Activated gamma-delta T cell (primary cell): Measurements from ENCODE around the gene CAPSL.
"Not testable (repeated sequence)": the region's sequence is repeated elsewhere in the genome, so short reads cannot be mapped to it uniquely, and the experiment has no call there.

Source experiments
- DNase-seq: peaks from one replicate; lab custom pipeline; 2025; lab: John Stamatoyannopoulos, UW

Gene CAPSL

GRCh38 chr5:35876922-35877321 is 61.5 kb downstream of the CAPSL start:
- DNase-seq: no peak

- no peak for DNase-seq
Measured at GRCh38 chr5:35876454-35876853, 62.0 kb downstream of the CAPSL start.

- DNase-seq: no peak
Measured at GRCh38 chr5:35870605-35871004, 67.8 kb downstream of the CAPSL start.

GRCh38 chr5:35869685-35870277 is 68.6 kb downstream of the CAPSL start:
- no peak for DNase-seq

GRCh38 chr5:35867998-35868397 is 70.4 kb downstream of the CAPSL start:
- DNase-seq: no peak

GRCh38 chr5:35863159-35863558 is 75.3 kb downstream of the CAPSL start:
- no peak for DNase-seq

- DNase-seq: no peak
Measured at GRCh38 chr5:35862126-35862525, 76.3 kb downstream of the CAPSL start.

- no peak for DNase-seq
Measured at GRCh38 chr5:35861718-35862117, 76.7 kb downstream of the CAPSL start.

GRCh38 chr5:35860686-35861085 is 77.7 kb downstream of the CAPSL start:
- no peak for DNase-seq

GRCh38 chr5:35859101-35859661 is 79.2 kb downstream of the CAPSL start:
- no peak for DNase-seq

- DNase-seq: no peak
Measured at GRCh38 chr5:35857606-35858205, 80.7 kb downstream of the CAPSL start.

- no peak for DNase-seq
Measured at GRCh38 chr5:35856765-35857351, 81.6 kb downstream of the CAPSL start, which contains the start of gene IL7R. Gene IL7R (plus strand): TSS chr5:35856891. CDS start chr5:35856978, 87 bp downstream.

- not testable (repeated sequence) for DNase-seq
Measured at GRCh38 chr5:35856186-35856764, 82.1 kb downstream of the CAPSL start.

- no peak for DNase-seq
Measured at GRCh38 chr5:35855187-35855586, 83.2 kb downstream of the CAPSL start.
